Measurements from ENCODE around the gene SIX3.

The SIX3 gene

GRCh38 chr2:44934983-44935728, 6.3 kb upstream of the SIX3 start:
- no peak for TF ChIP-seq CTCF (IDR thresholded peaks at IDR 0.05; ENCODE audit: insufficient read depth, low read length, poor library complexity, severe bottlenecking)
- Histone ChIP-seq H3K27me3 (replicated peaks; ENCODE audit: control insufficient read depth, insufficient read depth, low read length) (peaks cover 4% of the 10 kb centered on the region; the same call in 1 of the 2 replicates), H3K4me3 (replicated peaks; ENCODE audit: low read depth, low read length) (peak overlapping the region; percentile 36), H3K36me3 (ENCODE audit: control insufficient read depth, insufficient read depth, low read length) (no peaks in the 10 kb centered on the region)
- DNase-seq (ENCODE audit: extremely low read depth, insufficient read length), result no peak

- H3K27me3 ChIP-seq (replicated peaks; ENCODE audit: control insufficient read depth, insufficient read depth, low read length), result peaks cover 4% of the 10 kb centered on the region; the same call in 1 of the 2 replicates
- H3K4me3 ChIP-seq (replicated peaks; ENCODE audit: low read depth, low read length), result no peak overlapping the region
- no peak for DNase-seq (ENCODE audit: extremely low read depth, insufficient read length)
- TF ChIP-seq CTCF (IDR thresholded peaks at IDR 0.05; ENCODE audit: insufficient read depth, low read length, poor library complexity, severe bottlenecking), result no peak
- H3K36me3 ChIP-seq (ENCODE audit: control insufficient read depth, insufficient read depth, low read length), result no peaks in the 10 kb centered on the region
Measured at GRCh38 chr2:44935729-44936098, 5.8 kb upstream of the SIX3 start.

- no peaks in the 10 kb centered on the region for H3K36me3 ChIP-seq (ENCODE audit: control insufficient read depth, insufficient read depth, low read length)
- H3K4me3 ChIP-seq (replicated peaks; ENCODE audit: low read depth, low read length), result no peak overlapping the region
- no peak for TF ChIP-seq CTCF (IDR thresholded peaks at IDR 0.05; ENCODE audit: insufficient read depth, low read length, poor library complexity, severe bottlenecking)
- no peak for DNase-seq (ENCODE audit: extremely low read depth, insufficient read length)
- H3K27me3 ChIP-seq (replicated peaks; ENCODE audit: control insufficient read depth, insufficient read depth, low read length), result peaks cover 4% of the 10 kb centered on the region; the same call in 1 of the 2 replicates
Measured at GRCh38 chr2:44936275-44936674, 5.2 kb upstream of the SIX3 start.

- no peak for DNase-seq (ENCODE audit: extremely low read depth, insufficient read length)
- Histone ChIP-seq H3K36me3 (ENCODE audit: control insufficient read depth, insufficient read depth, low read length) (no peaks in the 10 kb centered on the region), H3K4me3 (replicated peaks; ENCODE audit: low read depth, low read length) (no peak overlapping the region), H3K27me3 (replicated peaks; ENCODE audit: control insufficient read depth, insufficient read depth, low read length) (peaks cover 4% of the 10 kb centered on the region; the same call in 1 of the 2 replicates)
- no peak for TF ChIP-seq CTCF (IDR thresholded peaks at IDR 0.05; ENCODE audit: insufficient read depth, low read length, poor library complexity, severe bottlenecking)
Measured at GRCh38 chr2:44936715-44937687, 4.5 kb upstream of the SIX3 start.

- H3K27me3 ChIP-seq (replicated peaks; ENCODE audit: control insufficient read depth, insufficient read depth, low read length), result peaks cover 4% of the 10 kb centered on the region; the same call in 1 of the 2 replicates
- DNase-seq (ENCODE audit: extremely low read depth, insufficient read length), result peak; percentile 59
- no peak for TF ChIP-seq CTCF (IDR thresholded peaks at IDR 0.05; ENCODE audit: insufficient read depth, low read length, poor library complexity, severe bottlenecking)
- H3K4me3 ChIP-seq (replicated peaks; ENCODE audit: low read depth, low read length), result no peak overlapping the region; the same call in 1 of the 2 replicates
- H3K36me3 ChIP-seq (ENCODE audit: control insufficient read depth, insufficient read depth, low read length), result no peaks in the 10 kb centered on the region
Measured at GRCh38 chr2:44937688-44938240, 3.7 kb upstream of the SIX3 start.

Data from GM06990 (cell line).